ENCODE measurements around the gene OPCML. TPM values are rescaled to one million over a fixed set of nuclear protein-coding genes. Genes with fewer than 3 reads are reported as not detected.

OPCML gene
- total and polyA plus RNA-seq, 12 donors, result under 0.01 to 1.2 (median 0.39) TPM

DNA sequence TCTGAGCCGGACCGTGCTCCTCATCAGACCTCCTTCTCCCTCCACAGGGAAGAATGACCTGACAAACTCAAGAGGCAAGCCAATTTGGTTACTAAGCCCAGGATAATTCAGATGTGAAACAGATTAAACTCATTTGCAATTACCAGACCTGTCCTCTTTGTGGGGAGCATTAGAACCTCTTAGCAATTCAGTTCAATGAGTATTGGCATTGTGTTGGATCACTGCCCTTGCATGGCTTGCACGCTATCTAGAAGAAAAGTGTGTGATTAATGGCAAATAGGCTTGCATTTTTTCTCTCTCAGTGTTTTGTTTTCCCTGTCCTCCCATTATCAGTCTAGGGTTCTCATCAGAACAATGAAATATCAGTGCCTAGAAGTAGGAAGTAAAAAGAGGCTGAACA, 365.6 kb downstream of the OPCML start:
- no peak for DNase-seq
- Histone ChIP-seq H3K9me3 (no peaks in the 10 kb centered on the region), H3K36me3 (no peaks in the 10 kb centered on the region), H3K4me3 (no peak overlapping the region), H3K4me1 (peaks cover 0 to 7% (median 0%) of the 10 kb centered on the region in 9 donors), H3K27me3 (peaks cover 0 to 26% (median 0%) of the 10 kb centered on the region in 7 donors), H3K27ac (no peak overlapping the region)
- intact Hi-C loops (cut with DNase I), result loop anchor here in 3 of 10 donors (10.0 kb wide), 3 partner anchors 358 to 658 kb away; no protein-coding TSS in a partner anchor
- no peak for TF ChIP-seq CTCF (IDR thresholded peaks at IDR 0.05)
- 88 to 96% methylated on average over 3 of the region's 3 CpGs for WGBS, 2 donors
- ATAC-seq, result no peak

- no peaks in the 10 kb centered on the region for H3K36me3 ChIP-seq
- H3K4me3 ChIP-seq, result no peak overlapping the region
- 66 to 69% methylated on average over 7 of the region's 7 CpGs for WGBS, 2 donors
- DNase-seq, result no peak
- no peak for TF ChIP-seq CTCF (IDR thresholded peaks at IDR 0.05)
- H3K9me3 ChIP-seq, result no peaks in the 10 kb centered on the region
- no peak overlapping the region for H3K27ac ChIP-seq
- intact Hi-C loops (cut with DNase I), result loop anchor here in 6 of 10 donors (5.0 to 10.0 kb wide), 5 partner anchors 78 to 660 kb away; no protein-coding TSS in a partner anchor
- peak in 2 of 8 donors; percentile 35 to 48 for ATAC-seq
- peaks cover 0 to 7% (median 0%) of the 10 kb centered on the region in 9 donors for H3K4me1 ChIP-seq
- peaks cover 0 to 41% (median 0%) of the 10 kb centered on the region in 7 donors for H3K27me3 ChIP-seq
Observed at GRCh38 chr11:133164986-133165385, 367.3 kb downstream of the OPCML start.

GRCh38 chr11:133163463-133164419, 368.6 kb downstream of the OPCML start:
- intact Hi-C loops (cut with DNase I), result loop anchor here in 6 of 10 donors (5.0 to 10.0 kb wide), 5 partner anchors 76 to 661 kb away; no protein-coding TSS in a partner anchor
- H3K4me3 ChIP-seq, result peak overlapping the region in 3 of 10 donors; percentile 2 to 26 (median 16)
- 28 to 29% methylated on average over 12 of the region's 12 CpGs for WGBS, 2 donors
- peak; percentile 48 to 80 (median 75) for TF ChIP-seq CTCF (IDR thresholded peaks at IDR 0.05)
- peaks cover 0 to 7% (median 0%) of the 10 kb centered on the region in 9 donors for H3K4me1 ChIP-seq
- peaks cover 0 to 44% (median 6%) of the 10 kb centered on the region in 7 donors for H3K27me3 ChIP-seq
- no peaks in the 10 kb centered on the region for H3K36me3 ChIP-seq
- peak overlapping the region in 1 of 10 donors; percentile 31 for H3K27ac ChIP-seq
- H3K9me3 ChIP-seq, result no peaks in the 10 kb centered on the region
- DNase-seq (peak in 1 of 2 donors; percentile 24), ATAC-seq (peak; percentile 63 to 95 (median 78))

DNA sequence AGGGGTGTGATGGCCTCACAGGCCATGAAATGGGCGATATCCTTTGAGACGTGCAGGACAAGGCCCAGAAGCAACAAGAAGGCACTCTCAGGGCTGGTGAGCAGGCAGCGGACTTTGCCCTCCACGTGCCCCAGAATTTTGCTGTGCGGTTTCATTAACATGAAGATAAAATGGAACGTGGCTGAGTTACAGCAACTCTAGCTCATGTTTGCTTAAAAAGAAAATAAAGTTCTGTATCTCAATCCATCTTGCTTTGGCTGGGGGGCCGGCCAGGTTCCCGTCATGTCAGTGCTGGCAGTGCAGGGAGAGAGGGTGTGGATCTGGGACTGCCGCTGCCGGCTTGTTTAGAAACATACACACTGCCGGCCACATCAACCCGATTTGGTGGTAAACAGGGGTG, 370.1 kb downstream of the OPCML start:
- no peaks in the 10 kb centered on the region for H3K9me3 ChIP-seq
- peaks cover 0 to 7% (median 0%) of the 10 kb centered on the region in 9 donors for H3K4me1 ChIP-seq
- ATAC-seq, result no peak
- peaks cover 0 to 46% (median 16%) of the 10 kb centered on the region in 7 donors for H3K27me3 ChIP-seq
- DNase-seq, result no peak
- no peak for TF ChIP-seq CTCF (IDR thresholded peaks at IDR 0.05)
- intact Hi-C loops (cut with DNase I), result loop anchor here in 6 of 10 donors (5.0 to 10.0 kb wide), 5 partner anchors 75 to 663 kb away; no protein-coding TSS in a partner anchor
- H3K36me3 ChIP-seq, result no peaks in the 10 kb centered on the region
- no peak overlapping the region for H3K27ac ChIP-seq
- no peak overlapping the region for H3K4me3 ChIP-seq
- WGBS, 2 donors, result 76 to 82% methylated on average over 12 of the region's 12 CpGs
